Prostate gland (tissue), 2 donors: ENCODE results near the gene PGK1.

ENCODE experiments used
- POLR2A ChIP-seq: fragments of 450-650 bp; IDR thresholded peaks from one replicate; pipeline ENCODE4 v1.6.1; 2016; ENCODE audit warnings: antibody characterized with exemption, mild to moderate bottlenecking
- POLR2AphosphoS5 ChIP-seq: sonication (generic); formaldehyde crosslinking; IDR thresholded peaks from one replicate; pipeline ENCODE4 v1.6.1; 2017; ENCODE audit warnings: antibody characterized with exemption
- TF ChIP-seq, protein P1 (sequence below), 4 experiments: fragments of 200-600 bp in 2 of 4; fragments of 450-650 bp in 2 of 4; sonication (generic) in 2 of 4; IDR thresholded peaks; 1 replicate in 3 of 4; 2 replicates in 1 of 4; pipeline ENCODE4 v1.5.1; 2016 to 2019; ENCODE audit warnings: antibody characterized with exemption in 4 of 4, mild to moderate bottlenecking in 2 of 4, moderate library complexity in 2 of 4

DNA sequence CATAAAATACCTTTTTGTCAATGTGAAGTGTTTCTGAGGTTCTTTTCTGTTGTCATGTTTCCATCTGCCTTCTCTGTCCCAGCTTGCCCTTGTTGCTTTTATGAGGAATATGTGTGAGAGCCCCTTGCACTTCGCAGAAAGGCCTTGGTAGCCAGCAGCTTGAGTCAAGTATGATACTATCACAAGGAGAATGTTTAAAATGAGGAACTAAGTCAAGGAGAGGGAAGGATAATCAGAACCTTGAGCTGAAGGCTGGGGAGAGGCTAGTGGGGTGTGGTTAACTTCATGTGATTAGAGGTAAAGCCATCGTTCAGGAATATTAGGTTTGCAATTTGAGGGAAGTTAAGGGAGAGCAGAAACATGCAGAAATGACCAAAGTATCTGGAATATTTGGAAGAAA is 12.7 kb downstream of the PGK1 start:
- TF ChIP-seq, protein P1, sequence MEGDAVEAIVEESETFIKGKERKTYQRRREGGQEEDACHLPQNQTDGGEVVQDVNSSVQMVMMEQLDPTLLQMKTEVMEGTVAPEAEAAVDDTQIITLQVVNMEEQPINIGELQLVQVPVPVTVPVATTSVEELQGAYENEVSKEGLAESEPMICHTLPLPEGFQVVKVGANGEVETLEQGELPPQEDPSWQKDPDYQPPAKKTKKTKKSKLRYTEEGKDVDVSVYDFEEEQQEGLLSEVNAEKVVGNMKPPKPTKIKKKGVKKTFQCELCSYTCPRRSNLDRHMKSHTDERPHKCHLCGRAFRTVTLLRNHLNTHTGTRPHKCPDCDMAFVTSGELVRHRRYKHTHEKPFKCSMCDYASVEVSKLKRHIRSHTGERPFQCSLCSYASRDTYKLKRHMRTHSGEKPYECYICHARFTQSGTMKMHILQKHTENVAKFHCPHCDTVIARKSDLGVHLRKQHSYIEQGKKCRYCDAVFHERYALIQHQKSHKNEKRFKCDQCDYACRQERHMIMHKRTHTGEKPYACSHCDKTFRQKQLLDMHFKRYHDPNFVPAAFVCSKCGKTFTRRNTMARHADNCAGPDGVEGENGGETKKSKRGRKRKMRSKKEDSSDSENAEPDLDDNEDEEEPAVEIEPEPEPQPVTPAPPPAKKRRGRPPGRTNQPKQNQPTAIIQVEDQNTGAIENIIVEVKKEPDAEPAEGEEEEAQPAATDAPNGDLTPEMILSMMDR (IDR thresholded peaks at IDR 0.05), result no peak
- no peak for TF ChIP-seq POLR2AphosphoS5
- TF ChIP-seq POLR2A, result no peak
